K562 (cell line): ENCODE measurements around the gene MBD5. TPM values are rescaled to one million over a fixed set of nuclear protein-coding genes. Genes with fewer than 3 reads are reported as not detected.

Experiments
- ELF2 ChIP-seq: fragments of 250-450 bp; sonication (Bioruptor Pico); IDR thresholded peaks from 2 replicates; pipeline ENCODE4 v1.5.0; 2021; ENCODE audit warnings: mild to moderate bottlenecking
- EP300 ChIP-seq: IDR thresholded peaks from 2 replicates; pipeline ENCODE4 v1.6.1; 2012; ENCODE audit warnings: low read length, improper control_type of control experiment
- FOXJ3 ChIP-seq: sonication (generic); formaldehyde crosslinking; IDR thresholded peaks from 2 replicates; pipeline ENCODE4 v1.4.0; 2020; ENCODE audit warnings: mild to moderate bottlenecking, missing genetic modification reagents
- FOXK2 ChIP-seq, 2 experiments: fragments of 450-650 bp; IDR thresholded peaks in 1 of 2; conservative IDR thresholded peaks in 1 of 2; 2 replicates each; pipeline ENCODE4 v1.6.1; 2016; ENCODE audit warnings: low read depth in 2 of 2, mild to moderate bottlenecking in 1 of 2
- FOXM1 ChIP-seq, 2 experiments: fragments of 450-650 bp in 1 of 2; sonication (generic) in 1 of 2; formaldehyde crosslinking in 1 of 2; IDR thresholded peaks; 2 replicates each; pipeline versions ENCODE4 v1.6.1 to v1.9.0; 2017 to 2022; ENCODE audit warnings: low read depth in 2 of 2, mild to moderate bottlenecking in 2 of 2, missing genetic modification reagents in 1 of 2, moderate library complexity in 1 of 2
- HDAC2 ChIP-seq: fragments of 450-650 bp; IDR thresholded peaks from 2 replicates; pipeline ENCODE4 v1.6.1; 2016; ENCODE audit warnings: mild to moderate bottlenecking
- HDAC6 ChIP-seq: IDR thresholded peaks from 2 replicates; pipeline ENCODE4 v1.6.1; 2012; ENCODE audit warnings: low read depth, mild to moderate bottlenecking, control low read depth, inconsistent platforms, low read length, moderate library complexity
- HLTF ChIP-seq: fragments of 450-650 bp; IDR thresholded peaks from 2 replicates; pipeline ENCODE4 v1.6.1; 2016
- KLF6 ChIP-seq: fragments of 250-450 bp; sonication (Bioruptor Pico); IDR thresholded peaks from 2 replicates; pipeline ENCODE4 v1.4.0; 2020; ENCODE audit warnings: mild to moderate bottlenecking, moderate library complexity, borderline replicate concordance
- POLR2AphosphoS5 ChIP-seq: IDR thresholded peaks from 2 replicates; pipeline ENCODE4 v1.6.1; 2011; ENCODE audit warnings: mild to moderate bottlenecking, low read depth, low read length, moderate library complexity; ENCODE audit not compliant: control insufficient read depth, insufficient read depth
- POLR2B ChIP-seq: fragments of 450-650 bp; IDR thresholded peaks from 2 replicates; pipeline ENCODE4 v1.6.1; 2018; ENCODE audit warnings: low read depth; ENCODE audit not compliant: partially characterized antibody
- RBFOX2 ChIP-seq: fragments of 200-400 bp; formaldehyde crosslinking; IDR thresholded peaks from 2 replicates; pipeline ENCODE4 v1.6.1; 2017; ENCODE audit warnings: low read depth, mild to moderate bottlenecking, low read length, moderate library complexity
- SAP30 ChIP-seq: fragments of 200-600 bp; sonication (generic); IDR thresholded peaks from 2 replicates; pipeline ENCODE4 v1.6.1; 2012; ENCODE audit warnings: borderline replicate concordance, low read depth, mild to moderate bottlenecking, moderate library complexity, low read length, control low read depth, inconsistent platforms; ENCODE audit not compliant: insufficient read depth, poor library complexity, severe bottlenecking
- SMAD1 ChIP-seq: fragments of 150-350 bp; IDR thresholded peaks from 2 replicates; pipeline ENCODE4 v1.6.1; 2014; ENCODE audit warnings: low read length, low read depth; ENCODE audit not compliant: partially characterized antibody
- SMARCB1 ChIP-seq: IDR thresholded peaks from 2 replicates; pipeline ENCODE4 v1.6.1; 2011; ENCODE audit warnings: improper control_type of control experiment, low read depth; ENCODE audit not compliant: insufficient read length
- SP2 ChIP-seq: IDR thresholded peaks from 2 replicates; pipeline ENCODE4 v1.6.1; 2011; ENCODE audit warnings: mild to moderate bottlenecking, low read depth, low read length, moderate library complexity; ENCODE audit not compliant: poor library complexity, severe bottlenecking; ENCODE audit errors: extremely low read depth
- ZBTB1 ChIP-seq: sonication (generic); formaldehyde crosslinking; IDR thresholded peaks from 2 replicates; pipeline ENCODE4 v1.8.1; 2023; ENCODE audit warnings: missing genetic modification reagents, low read depth, mild to moderate bottlenecking, borderline replicate concordance
- ZNF695 ChIP-seq: fragments of 450-650 bp; formaldehyde crosslinking; IDR thresholded peaks from 2 replicates; pipeline ENCODE4 v1.4.0; 2020; ENCODE audit warnings: mild to moderate bottlenecking, moderate library complexity
- polyA plus RNA-seq, 8 experiments: library from polyadenylated mRNA; depleted of rRNA in 4 of 8; stranded (reverse) in 5 of 8; unstranded in 3 of 8; fragments of >200 nt; fragmentation: Nextera tagmentation in 2 of 8; fragmentation: Illumina TruSeq in 1 of 8; extraction: Ambion mirVana in 2 of 8; extraction: Trizol in 1 of 8; gene quantifications; 2 replicates each; pipeline versions ENCODE4 v1.2.1 to v1.2.3, GENCODE V29; 2011 to 2014; ENCODE audit warnings: inconsistent platforms in 1 of 8, missing spikeins in 1 of 8
- total RNA-seq, 7 experiments: library from RNA; depleted of rRNA in 6 of 7; stranded (reverse); fragments of >200 nt in 6 of 7; fragmentation: Illumina TruSeq in 2 of 7; extraction: Trizol in 2 of 7; gene quantifications; 2 replicates each; pipeline versions ENCODE4 v1.2.1 to v1.2.3, GENCODE V29; 2011 to 2021; ENCODE audit warnings: low replicate concordance in 1 of 7
- TF ChIP-seq, protein P1 (sequence below), 2 experiments: fragments of 450-650 bp; IDR thresholded peaks; 2 replicates each; pipeline ENCODE4 v1.6.1; 2016
- TF ChIP-seq, protein P2 (sequence below): sonication (generic); formaldehyde crosslinking; IDR thresholded peaks from 2 replicates; pipeline ENCODE4 v1.8.1; 2023; ENCODE audit warnings: mild to moderate bottlenecking, missing genetic modification reagents, moderate library complexity
- TF ChIP-seq, protein P3 (sequence below): sonication (generic); formaldehyde crosslinking; IDR thresholded peaks from 2 replicates; pipeline ENCODE4 v1.8.0; 2022; ENCODE audit warnings: mild to moderate bottlenecking, missing genetic modification reagents

Gene MBD5
- total and polyA plus RNA-seq, 9 of the 15 experiments (the other 6 are each of a cell fraction or from before 2014, with no cell fraction given), result 3.4 to 14.5 (median 9.0) TPM

GRCh38 chr2:148020111-148021058 lies 506 bp upstream of the MBD5 start, which contains the start of gene ORC4 (continued):
- TF ChIP-seq EP300, result peak; percentile 49; the same call in 1 of the 2 replicates
- peak; percentile 86 for TF ChIP-seq RBFOX2
- peak; percentile 33 for TF ChIP-seq SAP30
- TF ChIP-seq, protein P1, sequence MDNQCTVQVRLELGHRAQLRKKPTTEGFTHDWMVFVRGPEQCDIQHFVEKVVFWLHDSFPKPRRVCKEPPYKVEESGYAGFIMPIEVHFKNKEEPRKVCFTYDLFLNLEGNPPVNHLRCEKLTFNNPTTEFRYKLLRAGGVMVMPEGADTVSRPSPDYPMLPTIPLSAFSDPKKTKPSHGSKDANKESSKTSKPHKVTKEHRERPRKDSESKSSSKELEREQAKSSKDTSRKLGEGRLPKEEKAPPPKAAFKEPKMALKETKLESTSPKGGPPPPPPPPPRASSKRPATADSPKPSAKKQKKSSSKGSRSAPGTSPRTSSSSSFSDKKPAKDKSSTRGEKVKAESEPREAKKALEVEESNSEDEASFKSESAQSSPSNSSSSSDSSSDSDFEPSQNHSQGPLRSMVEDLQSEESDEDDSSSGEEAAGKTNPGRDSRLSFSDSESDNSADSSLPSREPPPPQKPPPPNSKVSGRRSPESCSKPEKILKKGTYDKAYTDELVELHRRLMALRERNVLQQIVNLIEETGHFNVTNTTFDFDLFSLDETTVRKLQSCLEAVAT (IDR thresholded peaks at IDR 0.05), result peak; percentile 17 to 73; a peak in 1 of 4 replicates
- no peak for TF ChIP-seq FOXM1 (IDR thresholded peaks at IDR 0.05; ENCODE audit: low read depth)
- TF ChIP-seq FOXM1 (CRISPR knock-in tag; IDR thresholded peaks at IDR 0.05; ENCODE audit: low read depth), result no peak
- no peak for TF ChIP-seq ZNF695
- TF ChIP-seq ZBTB1 (CRISPR knock-in tag), result peak; percentile 71; the same call in 1 of the 2 replicates
- no peak for TF ChIP-seq SMARCB1
- no peak for TF ChIP-seq SMAD1
- TF ChIP-seq, protein P2, sequence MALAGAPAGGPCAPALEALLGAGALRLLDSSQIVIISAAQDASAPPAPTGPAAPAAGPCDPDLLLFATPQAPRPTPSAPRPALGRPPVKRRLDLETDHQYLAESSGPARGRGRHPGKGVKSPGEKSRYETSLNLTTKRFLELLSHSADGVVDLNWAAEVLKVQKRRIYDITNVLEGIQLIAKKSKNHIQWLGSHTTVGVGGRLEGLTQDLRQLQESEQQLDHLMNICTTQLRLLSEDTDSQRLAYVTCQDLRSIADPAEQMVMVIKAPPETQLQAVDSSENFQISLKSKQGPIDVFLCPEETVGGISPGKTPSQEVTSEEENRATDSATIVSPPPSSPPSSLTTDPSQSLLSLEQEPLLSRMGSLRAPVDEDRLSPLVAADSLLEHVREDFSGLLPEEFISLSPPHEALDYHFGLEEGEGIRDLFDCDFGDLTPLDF, result no peak
- TF ChIP-seq ELF2, result 0 out of 2 replicates have a peak, but pooled peaks have one; percentile 26
- TF ChIP-seq FOXJ3 (CRISPR knock-in tag), result no peak
- peak; percentile 92 for TF ChIP-seq HLTF
- peak; percentile 89 for TF ChIP-seq POLR2B
- no peak for TF ChIP-seq KLF6
- TF ChIP-seq HDAC6, result no peak
- no peak for TF ChIP-seq SP2
- peak; percentile 71; the same call in 1 of the 2 replicates for TF ChIP-seq HDAC2
- TF ChIP-seq, protein P3, sequence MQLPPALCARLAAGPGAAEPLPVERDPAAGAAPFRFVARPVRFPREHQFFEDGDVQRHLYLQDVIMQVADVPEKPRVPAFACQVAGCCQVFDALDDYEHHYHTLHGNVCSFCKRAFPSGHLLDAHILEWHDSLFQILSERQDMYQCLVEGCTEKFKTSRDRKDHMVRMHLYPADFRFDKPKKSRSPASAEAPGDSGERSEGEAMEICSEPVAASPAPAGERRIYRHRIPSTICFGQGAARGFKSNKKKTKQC (CRISPR knock-in tag), result 0 out of 2 replicates have a peak, but pooled peaks have one; percentile 83
- TF ChIP-seq POLR2AphosphoS5, result no peak; the same call in 1 of the 2 replicates
- TF ChIP-seq FOXK2 (conservative IDR thresholded peaks at IDR 0.05 in 1 of 2, IDR thresholded peaks at IDR 0.05 in 1 of 2; ENCODE audit: low read depth in 2 of 2), result peak; percentile 95 to 96
